HG03097 (cell line): ENCODE measurements around the gene ADTRP.

Source experiments
- ATAC-seq: cut with Tn5 transposase; IDR thresholded peaks from one replicate; pipeline ENCODE4 v1.9.1; 2021; ENCODE audit not compliant: unreplicated experiment, low FRiP score

The ADTRP gene

GRCh38 chr6:11778648-11779328 lies at the start of gene ADTRP:
TSS of gene ADTRP (minus strand) at chr6:11778803. CDS start at chr6:11778759, 44 bp downstream.
- ATAC-seq: no peak

DNA sequence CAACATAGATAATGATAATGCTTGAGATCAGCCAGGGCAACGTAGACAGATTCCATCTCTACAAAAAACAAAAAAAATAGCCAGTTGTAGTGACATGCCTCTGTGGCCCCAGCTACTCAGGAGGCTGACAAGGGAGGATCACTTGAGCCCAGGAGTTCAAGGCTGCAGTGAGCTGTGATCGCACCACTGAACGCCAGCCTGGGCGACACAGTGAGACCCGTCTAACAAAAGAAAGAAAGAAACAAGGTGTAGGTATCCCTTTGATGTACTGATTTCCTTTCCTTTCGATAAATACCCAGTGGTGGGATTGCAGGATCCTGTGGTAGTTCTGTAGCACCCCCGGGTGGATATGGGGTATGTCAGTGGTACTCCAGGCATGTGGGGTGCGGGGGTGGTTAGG lies 48.2 kb upstream of the ADTRP start:
- ATAC-seq: no peak

GRCh38 chr6:11824986-11825385 lies 46.4 kb upstream of the ADTRP start:
- ATAC-seq: peak; percentile 61

- no peak for ATAC-seq
Observed at GRCh38 chr6:11822346-11822745, 43.7 kb upstream of the ADTRP start.

DNA sequence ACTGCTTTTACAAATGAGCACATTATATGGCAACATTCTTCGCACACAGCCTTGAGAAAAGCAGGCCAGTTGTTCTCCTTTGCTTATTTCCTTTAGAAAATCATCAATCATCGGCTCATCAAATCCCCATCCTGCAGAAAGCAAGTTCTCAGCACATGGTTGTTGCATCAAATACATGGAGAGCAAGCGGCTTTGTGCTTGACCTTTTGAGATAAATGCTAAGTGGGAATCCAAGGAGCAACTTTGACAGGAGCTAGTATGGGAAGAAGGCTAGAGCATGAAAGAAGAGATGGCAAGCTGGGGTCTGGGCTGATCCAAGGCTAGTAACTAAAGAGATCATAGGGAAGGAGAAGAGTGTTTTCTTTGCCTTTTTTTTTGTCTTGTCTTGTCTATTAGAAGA lies 43.2 kb upstream of the ADTRP start:
- no peak for ATAC-seq

DNA sequence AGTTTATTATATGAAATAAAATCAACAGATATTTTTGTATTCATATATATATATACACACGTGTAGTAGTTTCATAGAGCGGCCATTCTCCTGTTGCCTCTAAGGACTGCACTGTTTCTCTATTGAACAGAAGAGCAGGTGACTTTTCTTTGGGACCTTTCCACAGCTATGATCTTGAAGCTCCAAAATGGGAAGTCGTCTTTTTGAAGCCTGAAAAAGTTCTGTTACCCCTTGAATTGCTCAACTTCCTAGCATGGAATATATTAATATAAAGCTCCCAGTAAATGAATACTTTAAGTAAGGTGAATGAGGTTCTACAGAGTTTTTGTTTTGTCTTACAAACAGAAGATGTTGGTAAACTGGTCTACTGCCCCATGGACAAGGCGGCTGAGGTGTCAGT lies 42.2 kb upstream of the ADTRP start:
- ATAC-seq: no peak

GRCh38 chr6:11819486-11819885 lies 40.9 kb upstream of the ADTRP start:
- ATAC-seq: no peak

GRCh38 chr6:11815231-11815630 lies 36.6 kb upstream of the ADTRP start:
- ATAC-seq: no peak

- ATAC-seq: no peak
Observed at GRCh38 chr6:11814819-11815218, 36.2 kb upstream of the ADTRP start.

GRCh38 chr6:11814106-11814505 lies 35.5 kb upstream of the ADTRP start:
- ATAC-seq: no peak

GRCh38 chr6:11813606-11814005 lies 35.0 kb upstream of the ADTRP start:
- ATAC-seq: no peak

GRCh38 chr6:11812951-11813350 lies 34.3 kb upstream of the ADTRP start:
- no peak for ATAC-seq

- ATAC-seq: no peak
Observed at GRCh38 chr6:11812439-11812838, 33.8 kb upstream of the ADTRP start.

DNA sequence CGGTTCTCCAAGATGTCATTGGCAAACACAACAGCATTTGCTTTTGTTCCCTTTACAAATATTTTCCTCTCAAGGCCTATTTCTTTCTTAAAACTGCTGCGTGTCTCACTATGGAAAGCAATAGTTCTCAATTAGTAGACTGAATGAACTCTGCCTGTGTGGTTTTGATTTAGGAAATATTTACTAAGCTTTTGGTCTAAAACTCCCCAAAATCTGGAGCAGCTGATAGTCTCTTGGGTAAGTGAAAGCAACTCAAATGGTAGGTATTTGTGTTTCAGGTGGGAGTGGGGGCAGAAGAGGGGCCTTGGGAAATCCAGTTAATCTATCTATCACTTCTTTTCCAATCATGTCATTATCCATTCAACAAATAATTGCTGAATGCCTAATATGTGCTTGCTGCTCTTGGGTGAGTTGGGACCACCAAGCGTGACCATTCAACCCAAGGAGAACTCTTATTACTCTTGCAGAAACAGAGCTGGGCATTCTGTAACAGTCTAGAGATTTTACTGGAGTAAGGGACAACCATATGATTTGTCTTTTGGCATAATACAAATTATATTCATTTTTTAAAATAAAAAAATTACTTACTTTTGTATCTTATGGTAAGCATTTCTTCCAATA lies 33.2 kb upstream of the ADTRP start:
- no peak for ATAC-seq

DNA sequence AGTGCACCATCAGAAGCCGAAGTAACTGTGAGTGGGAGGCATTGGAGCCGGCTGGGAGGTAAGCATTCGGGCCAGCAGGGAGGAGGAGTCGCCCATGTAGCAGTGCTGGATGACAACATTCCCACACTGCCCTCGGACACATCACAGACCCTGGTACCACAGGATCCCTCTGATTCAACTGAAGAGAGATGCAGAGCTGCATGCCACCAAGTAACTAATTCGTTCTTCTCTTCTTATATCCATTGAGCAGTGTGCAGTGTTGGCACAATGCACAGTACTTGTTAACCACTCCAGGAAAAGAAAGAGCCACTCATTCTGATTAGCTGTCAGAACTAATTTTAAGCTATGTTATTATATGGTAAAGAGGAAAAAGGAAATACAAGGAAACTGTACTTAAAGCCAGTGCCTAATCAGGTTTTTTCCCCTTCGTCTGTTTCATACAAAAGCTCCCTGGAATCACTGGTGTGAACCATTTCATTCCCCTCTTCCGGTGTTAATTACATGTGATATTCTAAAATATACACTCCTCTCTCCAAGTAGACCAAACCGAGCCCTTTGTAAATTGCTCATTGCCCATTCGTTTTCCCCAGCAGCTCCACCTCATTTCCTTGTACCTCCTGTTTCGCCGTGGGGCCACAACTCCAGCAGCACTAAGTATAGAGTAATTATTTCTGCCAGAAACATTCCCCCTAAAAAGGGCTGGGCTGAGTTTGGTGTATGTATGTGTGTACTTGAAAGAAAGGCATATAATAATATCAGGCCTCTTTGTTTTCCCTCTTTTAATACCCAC lies 32.4 kb upstream of the ADTRP start:
- no peak for ATAC-seq

DNA sequence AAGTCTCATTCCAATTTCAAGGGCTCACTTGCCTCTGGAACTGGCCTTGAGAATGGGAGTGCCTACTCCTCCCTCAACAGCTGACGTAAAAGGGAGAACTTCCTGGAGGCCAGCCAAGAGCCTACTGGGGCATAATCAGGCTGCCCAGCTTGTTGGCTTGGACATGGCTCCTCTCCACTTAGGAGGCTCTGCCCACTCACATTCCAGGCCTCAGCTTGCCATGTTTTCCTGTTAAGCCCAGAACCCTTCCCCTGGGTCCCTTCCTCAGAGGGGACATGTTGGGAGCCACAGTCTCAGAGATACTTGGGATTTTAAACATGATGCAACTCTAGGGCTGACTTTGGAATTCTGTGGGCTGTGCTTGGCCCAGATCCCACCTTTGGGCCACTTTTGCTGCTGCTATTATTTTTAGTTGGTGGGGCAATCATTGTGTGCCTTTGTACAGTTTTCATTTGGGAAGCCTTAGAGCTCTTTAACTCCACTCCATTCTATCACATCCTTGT lies 31.5 kb upstream of the ADTRP start:
- no peak for ATAC-seq

- no peak for ATAC-seq
Observed at GRCh38 chr6:11808054-11808453, 29.5 kb upstream of the ADTRP start.

- ATAC-seq: no peak
Observed at GRCh38 chr6:11806561-11807317, 28.1 kb upstream of the ADTRP start.

DNA sequence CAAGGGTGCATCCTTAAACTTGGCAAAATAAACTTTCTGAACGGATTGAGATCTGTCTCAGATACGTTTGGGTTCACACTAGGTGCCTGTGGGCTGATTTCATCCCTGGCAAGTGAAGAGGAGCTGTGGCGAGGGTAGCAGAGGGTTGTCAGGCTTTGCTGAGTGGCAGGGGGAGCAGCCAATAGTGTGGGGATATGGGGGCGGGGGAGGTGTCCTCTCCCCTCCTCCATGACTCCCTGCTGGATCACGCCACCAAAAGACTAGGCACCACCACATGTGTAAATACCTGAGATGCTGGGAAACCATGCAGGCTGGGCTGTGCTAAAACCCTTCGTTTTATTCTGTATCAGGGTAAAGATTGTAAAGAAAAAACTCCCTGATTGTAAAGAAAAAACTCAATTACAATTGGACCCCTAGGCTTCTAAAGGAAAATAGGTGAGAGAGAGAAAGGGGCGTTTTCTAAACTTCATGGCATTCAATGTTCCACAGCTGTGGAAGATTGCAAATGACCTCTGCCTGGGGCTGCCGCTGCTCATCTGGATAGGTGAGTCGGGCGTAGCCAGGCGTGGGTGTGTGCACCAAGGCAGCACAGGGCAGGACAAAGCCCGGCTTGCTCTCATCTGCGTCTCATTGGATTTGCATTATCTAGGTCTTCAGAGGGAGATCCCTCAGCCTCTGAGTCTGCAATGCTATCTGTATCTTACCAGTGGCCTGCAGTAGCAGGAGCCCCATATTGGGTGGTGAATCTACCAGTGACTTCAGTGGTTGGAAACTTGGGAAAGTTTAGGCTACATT lies 26.9 kb upstream of the ADTRP start:
- ATAC-seq: no peak

GRCh38 chr6:11804701-11805100 lies 26.1 kb upstream of the ADTRP start:
- no peak for ATAC-seq
